ENCODE measurements around the gene LZTS2.
A peak's percentile ranks its signal among the peaks of the same experiment; 100 is the strongest.

The LZTS2 gene

DNA sequence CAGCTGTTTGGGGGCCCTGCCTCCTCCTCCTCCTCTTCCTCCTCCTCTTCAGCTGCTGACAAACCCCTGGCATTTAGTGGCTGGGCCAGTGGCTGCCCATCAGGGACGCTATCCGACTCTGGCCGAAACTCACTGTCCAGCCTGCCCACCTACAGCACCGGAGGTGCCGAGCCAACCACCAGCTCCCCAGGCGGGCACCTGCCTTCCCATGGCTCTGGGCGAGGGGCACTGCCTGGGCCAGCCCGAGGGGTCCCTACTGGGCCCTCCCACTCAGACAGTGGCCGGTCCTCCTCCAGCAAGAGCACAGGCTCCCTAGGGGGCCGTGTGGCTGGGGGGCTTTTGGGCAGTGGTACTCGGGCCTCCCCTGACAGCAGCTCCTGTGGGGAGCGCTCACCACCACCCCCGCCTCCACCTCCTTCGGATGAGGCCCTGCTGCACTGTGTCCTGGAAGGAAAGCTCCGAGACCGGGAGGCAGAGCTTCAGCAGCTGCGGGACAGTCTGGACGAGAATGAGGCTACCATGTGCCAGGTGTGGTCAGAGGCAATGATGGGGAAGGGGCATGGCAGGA lies 4.1 kb downstream of the LZTS2 start:
- Histone ChIP-seq H3K9me3 (ENCODE audit: low read depth, low read length) (no peaks in the 10 kb centered on the region), H3K9ac (ENCODE audit: insufficient read length) (no peak overlapping the region), H3K27ac (no peak overlapping the region), H3K4me3 (no peak overlapping the region), H3K36me3 (ENCODE audit: insufficient read depth, low read length) (peaks cover 6% of the 10 kb centered on the region; the same call in 1 of the 2 replicates)
- TF ChIP-seq FOXP2 (optimal IDR thresholded peaks at IDR 0.05; ENCODE audit: control extremely low read depth, extremely low read length, insufficient read depth) = no peak
- TF ChIP-seq POLR2AphosphoS5 (IDR thresholded peaks at IDR 0.05; ENCODE audit: borderline replicate concordance, low read depth, low read length) = no peak
- TF ChIP-seq EZH2 (IDR thresholded peaks at IDR 0.05) = no peak
- no peak for DNase-seq (ENCODE audit: low read depth, low spot score)

DNA sequence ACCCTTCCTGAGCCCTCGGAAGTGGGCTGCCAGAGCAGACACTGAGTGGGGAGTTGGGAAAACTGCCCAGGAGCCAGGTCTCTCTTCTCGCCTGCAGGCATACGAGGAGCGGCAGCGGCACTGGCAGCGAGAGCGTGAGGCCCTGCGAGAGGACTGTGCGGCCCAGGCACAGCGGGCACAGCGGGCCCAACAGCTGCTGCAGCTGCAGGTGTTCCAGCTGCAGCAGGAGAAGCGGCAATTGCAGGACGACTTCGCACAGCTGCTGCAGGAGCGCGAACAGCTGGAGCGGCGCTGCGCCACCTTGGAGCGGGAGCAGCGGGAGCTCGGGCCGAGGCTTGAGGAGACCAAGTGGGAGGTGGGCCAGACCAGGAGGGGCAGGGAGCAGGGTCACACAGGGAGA lies 5.8 kb downstream of the LZTS2 start:
- no peaks in the 10 kb centered on the region for H3K9me3 ChIP-seq (ENCODE audit: low read depth, low read length)
- no peak overlapping the region for H3K4me3 ChIP-seq
- peaks cover 6% of the 10 kb centered on the region; the same call in 1 of the 2 replicates for H3K36me3 ChIP-seq (ENCODE audit: insufficient read depth, low read length)
- TF ChIP-seq EZH2 (IDR thresholded peaks at IDR 0.05) = no peak
- TF ChIP-seq FOXP2 (optimal IDR thresholded peaks at IDR 0.05; ENCODE audit: control extremely low read depth, extremely low read length, insufficient read depth) = no peak
- TF ChIP-seq POLR2AphosphoS5 (IDR thresholded peaks at IDR 0.05; ENCODE audit: borderline replicate concordance, low read depth, low read length) = no peak
- H3K9ac ChIP-seq (ENCODE audit: insufficient read length) = no peak overlapping the region
- no peak for DNase-seq (ENCODE audit: low read depth, low spot score)
- no peak overlapping the region for H3K27ac ChIP-seq

DNA sequence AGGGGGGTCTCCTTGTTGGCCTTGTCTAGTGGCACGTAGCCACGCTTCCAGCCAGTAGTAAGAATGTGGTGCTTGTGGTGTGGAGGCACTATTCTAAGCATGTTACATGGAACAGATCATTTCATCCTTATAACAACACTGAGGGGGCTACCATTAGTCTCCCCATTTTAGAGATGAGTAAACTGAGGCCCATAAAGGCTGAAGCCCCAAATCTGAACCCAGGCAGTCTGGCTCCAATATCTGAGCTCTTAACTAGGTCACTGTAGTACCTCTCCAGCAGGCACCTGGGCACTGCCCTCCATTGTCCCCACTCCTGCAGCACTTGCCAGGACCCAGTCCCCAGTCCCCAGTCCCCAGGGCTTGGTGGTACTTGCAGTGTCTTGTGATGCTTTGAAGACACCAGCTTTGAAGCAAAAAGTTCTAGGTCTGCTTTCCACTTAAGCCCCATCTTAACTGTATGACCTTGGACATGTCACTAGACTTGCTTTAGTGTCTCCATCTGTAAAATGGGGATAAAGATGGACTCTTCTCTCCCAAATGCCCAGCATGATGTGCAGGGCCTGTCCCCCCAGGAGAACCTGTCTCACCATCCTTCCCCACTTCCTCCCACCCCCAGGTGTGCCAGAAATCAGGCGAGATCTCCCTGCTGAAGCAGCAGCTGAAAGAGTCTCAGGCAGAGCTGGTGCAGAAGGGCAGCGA lies 6.4 kb downstream of the LZTS2 start:
- H3K36me3 ChIP-seq (ENCODE audit: insufficient read depth, low read length) = peaks cover 6% of the 10 kb centered on the region; the same call in 1 of the 2 replicates
- H3K9me3 ChIP-seq (ENCODE audit: low read depth, low read length) = no peaks in the 10 kb centered on the region
- H3K9ac ChIP-seq (ENCODE audit: insufficient read length) = no peak overlapping the region
- no peak overlapping the region for H3K4me3 ChIP-seq
- TF ChIP-seq FOXP2 (optimal IDR thresholded peaks at IDR 0.05; ENCODE audit: control extremely low read depth, extremely low read length, insufficient read depth) (no peak), EZH2 (IDR thresholded peaks at IDR 0.05) (no peak), POLR2AphosphoS5 (IDR thresholded peaks at IDR 0.05; ENCODE audit: borderline replicate concordance, low read depth, low read length) (no peak)
- H3K27ac ChIP-seq = no peak overlapping the region
- no peak for DNase-seq (ENCODE audit: low read depth, low spot score)

DNA sequence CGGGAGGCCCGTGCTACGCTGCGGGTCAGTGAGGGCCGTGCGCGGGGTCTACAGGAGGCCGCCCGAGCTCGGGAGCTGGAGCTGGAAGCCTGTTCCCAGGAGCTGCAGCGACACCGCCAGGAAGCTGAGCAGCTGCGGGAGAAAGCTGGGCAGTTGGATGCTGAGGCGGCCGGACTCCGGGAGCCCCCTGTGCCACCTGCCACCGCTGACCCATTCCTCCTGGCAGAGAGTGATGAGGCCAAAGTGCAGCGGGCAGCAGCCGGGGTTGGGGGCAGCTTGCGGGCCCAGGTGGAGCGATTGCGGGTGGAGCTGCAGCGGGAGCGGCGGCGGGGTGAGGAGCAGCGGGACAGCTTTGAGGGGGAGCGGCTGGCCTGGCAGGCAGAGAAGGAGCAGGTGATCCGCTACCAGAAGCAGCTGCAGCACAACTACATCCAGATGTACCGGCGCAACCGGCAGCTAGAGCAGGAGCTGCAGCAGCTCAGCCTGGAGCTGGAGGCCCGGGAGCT lies 7.0 kb downstream of the LZTS2 start:
- DNase-seq (ENCODE audit: low read depth, low spot score) = no peak
- H3K4me3 ChIP-seq = no peak overlapping the region
- TF ChIP-seq POLR2AphosphoS5 (IDR thresholded peaks at IDR 0.05; ENCODE audit: borderline replicate concordance, low read depth, low read length) = no peak
- TF ChIP-seq EZH2 (IDR thresholded peaks at IDR 0.05) = no peak
- TF ChIP-seq FOXP2 (optimal IDR thresholded peaks at IDR 0.05; ENCODE audit: control extremely low read depth, extremely low read length, insufficient read depth) = no peak
- no peak overlapping the region for H3K27ac ChIP-seq
- no peaks in the 10 kb centered on the region for H3K9me3 ChIP-seq (ENCODE audit: low read depth, low read length)
- H3K9ac ChIP-seq (ENCODE audit: insufficient read length) = no peak overlapping the region
- H3K36me3 ChIP-seq (ENCODE audit: insufficient read depth, low read length) = peaks cover 6% of the 10 kb centered on the region; the same call in 1 of the 2 replicates

DNA sequence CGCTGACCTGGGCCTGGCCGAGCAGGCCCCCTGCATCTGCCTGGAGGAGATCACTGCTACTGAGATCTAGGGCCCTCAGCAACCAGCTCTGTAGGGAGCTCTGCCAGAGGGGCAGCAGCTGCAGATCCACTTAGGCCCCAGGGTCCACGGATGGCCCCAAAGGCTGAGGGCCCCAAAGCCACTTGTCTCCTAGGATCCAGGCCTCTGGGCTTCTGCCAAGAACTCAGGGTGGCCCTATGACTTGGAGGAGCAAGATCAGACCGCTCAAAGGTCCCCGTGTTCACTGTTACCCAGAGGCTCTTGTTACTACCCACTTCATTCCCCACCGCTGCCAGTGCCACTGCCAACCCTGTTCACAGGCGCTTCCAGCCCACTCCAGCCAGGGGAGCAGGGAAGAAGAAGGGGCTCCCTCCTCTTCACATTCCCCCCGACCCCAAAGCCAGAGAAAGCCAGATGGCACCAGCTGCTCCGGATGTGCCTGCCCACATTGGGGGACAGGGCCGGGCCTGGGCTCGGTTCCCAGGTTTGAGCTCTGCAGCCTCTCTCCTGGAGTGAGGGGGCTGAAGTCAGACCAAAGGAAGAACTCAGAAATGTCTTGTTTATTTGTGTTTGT lies 7.6 kb downstream of the LZTS2 start:
- Histone ChIP-seq H3K36me3 (ENCODE audit: insufficient read depth, low read length) (peaks cover 6% of the 10 kb centered on the region; the same call in 1 of the 2 replicates), H3K27ac (no peak overlapping the region)
- no peak for TF ChIP-seq EZH2 (IDR thresholded peaks at IDR 0.05)
- no peak for TF ChIP-seq FOXP2 (optimal IDR thresholded peaks at IDR 0.05; ENCODE audit: control extremely low read depth, extremely low read length, insufficient read depth)
- no peak for TF ChIP-seq POLR2AphosphoS5 (IDR thresholded peaks at IDR 0.05; ENCODE audit: borderline replicate concordance, low read depth, low read length)

DNA sequence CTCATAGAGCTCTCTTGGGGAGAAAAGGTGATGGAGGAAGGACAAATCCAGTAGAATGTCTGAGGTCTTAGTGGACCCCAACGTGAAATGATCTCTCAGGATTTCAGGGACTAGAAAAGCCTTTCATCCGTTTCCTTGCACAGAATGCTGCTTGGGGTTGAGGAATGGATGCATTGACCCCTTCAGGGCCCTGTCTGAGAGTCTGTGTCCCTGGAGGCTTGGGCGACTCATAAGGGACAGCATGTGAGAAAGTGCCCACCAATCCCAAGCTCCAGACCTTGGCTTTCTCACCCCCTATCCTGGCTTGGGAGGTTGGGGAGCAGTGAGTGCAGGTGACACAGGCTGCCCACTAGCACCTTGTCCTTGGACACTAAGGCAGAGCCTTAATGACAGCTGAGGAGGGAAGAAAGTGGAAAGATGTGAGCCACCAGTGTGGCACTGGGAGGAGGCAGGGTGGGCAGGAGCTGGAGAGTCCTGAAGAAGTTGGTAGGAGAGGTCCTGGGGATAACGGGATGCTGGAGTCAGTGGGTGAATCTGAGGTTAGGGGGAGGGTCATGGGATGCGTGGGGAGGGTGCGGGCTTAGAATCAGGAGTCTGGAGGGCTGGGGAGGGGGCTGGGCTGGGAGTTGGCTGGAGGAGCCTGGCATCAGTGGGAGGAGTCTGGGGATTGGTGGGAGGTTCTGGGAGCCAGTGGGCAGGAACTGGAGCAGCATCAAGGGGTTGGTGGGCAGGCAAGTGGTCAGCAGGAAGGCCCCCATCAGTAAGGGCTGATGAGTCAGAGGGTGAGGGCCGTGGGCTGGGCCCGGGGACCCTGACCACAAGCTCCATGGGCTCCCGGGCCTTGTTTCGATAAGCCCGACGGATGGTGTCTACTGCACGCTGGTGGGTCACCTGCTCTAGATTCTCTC lies 8.6 kb downstream of the LZTS2 start:
- Histone ChIP-seq H3K9me3 (ENCODE audit: low read depth, low read length) (no peaks in the 10 kb centered on the region), H3K9ac (ENCODE audit: insufficient read length) (no peak overlapping the region), H3K27ac (no peak overlapping the region), H3K4me3 (no peak overlapping the region), H3K36me3 (ENCODE audit: insufficient read depth, low read length) (peaks cover 5% of the 10 kb centered on the region; the same call in 1 of the 2 replicates)
- no peak for DNase-seq (ENCODE audit: low read depth, low spot score)
- TF ChIP-seq FOXP2 (optimal IDR thresholded peaks at IDR 0.05; ENCODE audit: control extremely low read depth, extremely low read length, insufficient read depth) (no peak), POLR2AphosphoS5 (IDR thresholded peaks at IDR 0.05; ENCODE audit: borderline replicate concordance, low read depth, low read length) (peak; percentile 53; the same call in 1 of the 2 replicates)

More for the DNA sequence above, 7.6 kb downstream of the LZTS2 start:
- DNase-seq (ENCODE audit: low read depth, low spot score) = no peak
- Histone ChIP-seq H3K9me3 (ENCODE audit: low read depth, low read length) (no peaks in the 10 kb centered on the region), H3K9ac (ENCODE audit: insufficient read length) (no peak overlapping the region), H3K4me3 (no peak overlapping the region)

DNA sequence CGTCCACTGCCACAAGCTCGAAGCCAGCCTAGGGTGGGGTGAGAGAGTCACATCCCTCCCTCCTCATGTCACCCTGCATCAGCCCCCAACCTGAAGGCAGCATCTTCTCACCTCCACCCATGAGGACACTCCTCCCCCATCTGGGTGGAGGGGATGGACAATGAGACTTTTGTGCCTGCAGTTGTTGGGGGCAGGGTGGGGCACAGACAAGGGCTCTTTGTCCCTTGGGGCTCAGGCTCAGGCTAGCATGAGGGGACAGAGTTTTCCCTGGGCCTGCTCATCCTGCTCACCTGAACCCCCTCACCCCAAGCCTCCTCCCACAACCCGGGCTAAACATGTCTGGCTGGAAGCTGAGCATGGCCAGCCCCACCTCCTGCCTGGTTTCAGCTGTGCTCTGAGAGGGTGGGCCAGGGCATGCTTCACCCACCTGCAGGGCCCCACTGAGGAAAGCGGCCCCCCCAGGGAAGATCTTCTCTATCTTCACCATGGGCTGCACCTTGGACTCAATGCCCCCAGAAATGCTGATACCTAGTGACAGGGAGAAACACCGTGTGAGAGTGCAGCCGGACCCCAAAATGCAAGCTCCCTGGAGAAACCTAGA lies 9.3 kb downstream of the LZTS2 start:
- Histone ChIP-seq H3K36me3 (ENCODE audit: insufficient read depth, low read length) (no peaks in the 10 kb centered on the region; the same call in 1 of the 2 replicates), H3K9ac (ENCODE audit: insufficient read length) (no peak overlapping the region), H3K9me3 (ENCODE audit: low read depth, low read length) (no peaks in the 10 kb centered on the region), H3K4me3 (no peak overlapping the region), H3K27ac (no peak overlapping the region)
- TF ChIP-seq EZH2 (IDR thresholded peaks at IDR 0.05) (no peak), FOXP2 (optimal IDR thresholded peaks at IDR 0.05; ENCODE audit: control extremely low read depth, extremely low read length, insufficient read depth) (no peak), POLR2AphosphoS5 (IDR thresholded peaks at IDR 0.05; ENCODE audit: borderline replicate concordance, low read depth, low read length) (no peak)
- no peak for DNase-seq (ENCODE audit: low read depth, low spot score)
